ENCODE results near the gene TFR2. TPM values are rescaled to one million over a fixed set of nuclear protein-coding genes. Genes with fewer than 3 reads are reported as not detected.

Gene TFR2
- total and polyA plus RNA-seq, 2 donors (not counting 1 experiment from before 2014, with no cell fraction given): 5.9 to 10.0 TPM

GRCh38 chr7:100675105-100675451, 33.7 kb upstream of the TFR2 start:
- 0% methylated on average over 41 of the region's 46 CpGs for WGBS (ENCODE audit: insufficient coverage)
- H3K4me1 Mint-ChIP-seq: peaks cover 8% of the 10 kb centered on the region
- CTCF ChIA-PET: interaction anchor here (1.0 to 4.7 kb wide), 3 partner anchors 15 to 89 kb away, joined by 4 to 53 read pairs (median 14); partner anchors contain the start of genes FBXO24, LRCH4 and POP7
- Histone ChIP-seq H3K9me3 (ENCODE audit: control extremely low read depth in 1 of 3, control insufficient read depth in 2 of 3, insufficient read depth in 1 of 3, low read length in 2 of 3) (no peaks in the 10 kb centered on the region), H3K4me2 (replicated peaks; ENCODE audit: low read depth, low read length, poor library complexity, severe bottlenecking) (peak overlapping the region; percentile 85), H3K9ac (ENCODE audit: low read length) (peak overlapping the region; percentile 97), H3K4me1 (ENCODE audit: control insufficient read depth in 2 of 2, insufficient read depth in 2 of 2, low read length in 2 of 2) (peaks cover 0 to 6% of the 10 kb centered on the region in 2 donors), H3K36me3 (replicated peaks in 1 of 2; ENCODE audit: control extremely low read depth in 1 of 2, control insufficient read depth in 1 of 2, extremely low read depth in 1 of 2, insufficient read depth in 2 of 2, low read length in 1 of 2) (peaks cover 0 to 37% of the 10 kb centered on the region in 2 experiments), H3K27me3 (replicated peaks in 1 of 4; ENCODE audit: control extremely low read depth in 1 of 4, control insufficient read depth in 3 of 4, insufficient read depth in 4 of 4, low read length in 3 of 4) (no peaks in the 10 kb centered on the region), H3K79me2 (ENCODE audit: control insufficient read depth, insufficient read depth, low read length) (peaks cover 12% of the 10 kb centered on the region), H2AFZ (ENCODE audit: insufficient read depth, low read depth, low read length, poor library complexity, severe bottlenecking) (no peak overlapping the region), H4K20me1 (ENCODE audit: control insufficient read depth, insufficient read depth, low read length, poor library complexity, severe bottlenecking) (peaks cover 41% of the 10 kb centered on the region), H3K27ac (ENCODE audit: low read length in 2 of 2) (peak overlapping the region; percentile 78 to 97), H3K4me3 (ENCODE audit: control extremely low read depth in 1 of 5, extremely low read depth in 1 of 5, insufficient read depth in 1 of 5, low read depth in 2 of 5, low read length in 4 of 5) (peak overlapping the region; percentile 50 to 99 (median 98))
- no peak for TF ChIP-seq CTCF (IDR thresholded peaks at IDR 0.05)
- TF ChIP-seq EZH2 (IDR thresholded peaks at IDR 0.05; ENCODE audit: borderline replicate concordance, insufficient read depth, low read depth, low read length, poor library complexity, severe bottlenecking): no peak
- DNase-seq (no peak), ATAC-seq (ENCODE audit: low read depth) (peak; percentile 0)
- peak overlapping the region; percentile 96 for H3K4me3 Mint-ChIP-seq
- H3K27ac Mint-ChIP-seq: peak overlapping the region; percentile 97
- no peaks in the 10 kb centered on the region for H3K9me3 Mint-ChIP-seq (ENCODE audit: insufficient read depth)
- intact Hi-C loops (cut with micrococcal nuclease): loop anchor here (2.0 to 10.0 kb wide), 2 partner anchors 246 to 590 kb away; partner anchors contain the start of genes COPS6, MEPCE, ZCWPW1 and ZNF3
- POLR2A ChIA-PET: interaction anchor here (0.8 to 2.7 kb wide), 8 partner anchors 14 to 196 kb away, joined by 3 to 16 read pairs (median 4); partner anchors contain the start of genes SLC12A9 and TSC22D4
- no peaks in the 10 kb centered on the region for H3K27me3 Mint-ChIP-seq

Measured in B cell (primary cell).